AG09319 (cell line): Measurements from ENCODE around the gene PTCH1.

ENCODE experiments used
- DNase-seq: peaks from one replicate; pipeline ENCODE4 v3.0.0-alpha.2; 2010; ENCODE audit warnings: low read depth; ENCODE audit errors: extremely low read depth
- CTCF ChIP-seq: IDR thresholded peaks from 2 replicates; pipeline ENCODE4 v1.5.1; 2011; ENCODE audit warnings: low read depth, mild to moderate bottlenecking, inconsistent platforms, low read length, moderate library complexity

PTCH1 gene

GRCh38 chr9:95457769-95458168 is 59.0 kb downstream of the PTCH1 start:
- TF ChIP-seq CTCF = no peak
- DNase-seq = no peak

DNA sequence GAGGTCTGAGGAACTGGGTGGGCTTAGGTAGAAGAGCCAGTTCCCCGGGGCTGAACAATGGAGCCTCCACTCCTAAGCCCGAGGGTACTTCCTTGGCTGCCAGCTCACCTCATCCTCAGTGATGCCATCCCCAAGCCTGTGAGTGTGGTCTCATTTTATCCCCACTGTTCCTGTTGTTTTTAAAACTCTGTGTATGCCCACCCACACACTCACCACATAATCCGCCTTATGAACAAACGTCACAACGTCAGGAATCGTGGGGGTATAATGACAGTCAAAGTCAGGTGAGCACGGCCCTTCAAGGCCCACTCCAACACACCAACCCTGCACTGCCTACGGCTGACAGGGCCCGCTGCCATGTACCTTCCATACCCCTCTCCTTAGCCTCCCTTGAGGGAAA is 61.1 kb downstream of the PTCH1 start:
- no peak for DNase-seq
- no peak for TF ChIP-seq CTCF

GRCh38 chr9:95452176-95452575 is 64.6 kb downstream of the PTCH1 start:
- no peak for TF ChIP-seq CTCF
- DNase-seq = no peak

- TF ChIP-seq CTCF = no peak
- no peak for DNase-seq
Observed at GRCh38 chr9:95451065-95451426, 65.7 kb downstream of the PTCH1 start.

DNA sequence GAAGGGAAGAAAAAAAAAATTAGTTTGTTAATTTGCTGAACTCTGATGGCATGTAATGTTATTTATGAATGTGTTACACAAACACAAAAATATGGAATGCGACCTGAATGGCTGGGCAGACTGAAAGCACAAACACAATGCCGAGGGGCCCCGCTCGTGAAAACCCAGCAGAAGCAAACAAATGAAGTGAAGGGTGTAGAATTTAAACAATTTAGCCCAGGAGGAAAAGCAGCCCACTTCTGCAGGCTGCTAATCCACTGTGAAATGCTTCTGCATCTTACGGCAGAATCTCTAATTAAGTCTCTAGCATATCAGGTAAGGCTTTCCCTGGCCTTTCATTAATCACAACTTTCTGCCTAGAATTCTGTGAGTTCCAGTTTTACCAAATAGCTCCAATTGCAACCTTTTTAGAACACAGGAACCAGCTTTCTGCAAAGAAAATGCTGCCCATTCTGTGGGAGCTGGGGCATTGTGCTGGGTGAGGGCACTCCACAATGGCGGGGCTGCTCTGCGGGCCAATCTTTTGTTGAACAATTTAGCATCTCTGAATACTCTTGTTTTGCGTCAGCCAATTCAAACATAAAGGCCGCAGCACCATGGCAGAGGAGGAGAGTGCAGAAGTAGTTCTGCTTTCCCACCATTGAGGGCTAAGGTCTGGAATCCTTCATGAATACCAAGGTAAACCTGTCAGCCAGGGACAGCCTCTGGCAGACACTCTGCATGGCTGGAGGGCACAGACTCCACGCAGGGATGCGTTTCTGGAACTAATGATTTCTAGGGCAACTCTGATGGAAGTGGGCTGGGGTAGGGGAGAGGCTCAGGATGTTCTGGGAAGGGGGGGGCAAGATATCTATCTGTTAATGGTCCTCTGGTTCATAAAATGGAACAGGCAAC is 66.4 kb downstream of the PTCH1 start:
- DNase-seq = no peak
- TF ChIP-seq CTCF = no peak

DNA sequence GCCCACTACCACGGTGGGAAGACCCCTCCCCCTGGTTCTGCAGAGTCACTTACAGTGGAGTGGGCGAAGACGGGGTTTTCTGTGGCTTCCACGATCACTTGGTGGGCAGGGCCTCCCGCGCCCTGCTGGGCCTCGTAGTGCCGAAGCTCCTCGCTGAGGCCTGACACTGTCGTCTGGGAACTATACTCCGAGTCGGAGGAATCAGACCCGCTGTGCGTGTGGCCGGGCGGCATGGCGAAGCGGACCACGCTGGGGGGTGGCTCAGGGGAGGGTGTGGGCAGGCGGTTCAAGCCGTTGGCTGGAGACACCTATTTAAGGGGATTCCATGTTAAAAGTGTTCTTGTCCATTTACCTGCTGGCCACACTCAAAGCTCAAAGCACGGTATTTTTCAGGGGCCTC is 67.8 kb downstream of the PTCH1 start:
- no peak for DNase-seq
- TF ChIP-seq CTCF = no peak

- no peak for DNase-seq
- no peak for TF ChIP-seq CTCF
Observed at GRCh38 chr9:95447660-95448420, 68.9 kb downstream of the PTCH1 start.
